Vagina (tissue), 2 donors: ENCODE measurements around the gene TMEM40. TPM values are rescaled to one million over a fixed set of nuclear protein-coding genes. Genes with fewer than 3 reads are reported as not detected.

Source experiments
- DNase-seq, 2 donors: peaks; one replicate each; pipeline ENCODE4 v3.0.0-alpha.2; 2017; ENCODE audit errors: extremely low spot score in 2 of 2
- H3K27ac ChIP-seq: fragments of 200-600 bp; sonication (generic); one replicate; pipeline ENCODE4 v1.5.1; 2019
- H3K27me3 ChIP-seq: fragments of 200-600 bp; sonication (generic); one replicate; pipeline ENCODE4 v1.5.1; 2019
- H3K36me3 ChIP-seq, 2 donors: fragments of 200-600 bp; sonication (generic); one replicate each; pipeline ENCODE4 v1.5.1; 2017 to 2019
- H3K4me1 ChIP-seq: fragments of 200-600 bp; sonication (generic); one replicate; pipeline ENCODE4 v1.5.1; 2019
- H3K4me3 ChIP-seq, 2 donors: fragments of 200-600 bp; sonication (generic); 1 replicate in 1 of 2; 2 replicates in 1 of 2; pipeline ENCODE4 v1.5.1; 2016 to 2019
- H3K9me3 ChIP-seq: fragments of 200-600 bp; sonication (generic); one replicate; pipeline ENCODE4 v1.5.1; 2019
- CTCF ChIP-seq, 3 experiments: fragments of 450-650 bp in 2 of 3; fragments of 200-600 bp in 1 of 3; sonication (generic) in 1 of 3; IDR thresholded peaks; one replicate each; pipeline ENCODE4 v1.5.1; 2017 to 2019; ENCODE audit warnings: antibody characterized with exemption in 3 of 3, mild to moderate bottlenecking in 2 of 3, moderate library complexity in 2 of 3
- POLR2A ChIP-seq, 2 donors: fragments of 450-650 bp; IDR thresholded peaks; one replicate each; pipeline ENCODE4 v1.6.1; 2017; ENCODE audit warnings: antibody characterized with exemption in 2 of 2, mild to moderate bottlenecking in 2 of 2, moderate library complexity in 2 of 2
- POLR2AphosphoS5 ChIP-seq, 2 donors: sonication (generic); formaldehyde crosslinking; IDR thresholded peaks; one replicate each; pipeline ENCODE4 v1.9.0; 2017; ENCODE audit warnings: antibody characterized with exemption in 2 of 2, mild to moderate bottlenecking in 2 of 2, low read depth in 1 of 2; ENCODE audit not compliant: insufficient read depth in 1 of 2
- intact Hi-C: fragments of 100-400 bp; cut with DNase I; formaldehyde crosslinking; loops from one replicate; pipeline ENCODE4 v1.15.1; 2023
- total RNA-seq: library from RNA; depleted of rRNA; stranded (reverse); fragments of >200 nt; gene quantifications from one replicate; pipeline ENCODE4 v1.2.3, GENCODE V29; 2016

Gene TMEM40
- total RNA-seq, 1 donor from 2014 or later, result 31.7 TPM

DNA sequence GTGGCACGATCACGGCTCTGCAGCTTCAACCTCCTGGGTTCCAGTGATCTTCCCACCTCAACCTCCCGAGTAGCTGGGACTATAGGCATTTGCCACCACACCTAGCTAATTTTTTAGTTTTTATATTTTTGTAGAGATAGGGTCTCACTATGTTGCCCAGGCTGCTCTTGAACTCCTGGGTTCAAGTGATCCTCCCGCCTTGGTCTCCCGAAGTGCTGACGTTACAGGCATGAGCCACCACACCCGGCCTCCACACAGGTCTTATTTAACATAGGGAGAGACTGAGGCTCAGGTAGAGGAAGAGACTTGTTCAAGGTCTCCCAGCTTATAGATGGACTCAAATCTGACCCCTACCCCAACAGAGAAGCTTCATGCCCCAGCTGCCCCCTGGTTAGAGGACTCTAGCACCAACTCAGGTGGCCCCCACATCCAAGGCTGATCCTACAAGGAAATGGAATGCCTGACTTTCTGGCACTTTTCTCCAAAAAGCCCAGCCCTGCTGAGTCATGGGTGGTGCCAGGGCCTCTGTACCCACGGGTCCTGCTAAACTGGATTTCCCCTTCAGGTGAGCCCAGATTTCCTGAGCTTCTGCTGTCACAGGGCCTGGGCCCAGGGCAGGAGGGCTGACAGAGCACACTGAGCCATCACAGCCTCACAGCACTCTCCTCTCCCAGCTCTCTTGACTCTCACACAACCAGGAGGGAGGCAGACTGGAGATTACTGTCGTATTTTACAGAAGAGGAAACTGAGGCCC lies 5.6 kb downstream of the TMEM40 start:
- DNase-seq, result no peak
- intact Hi-C loops, result no loop called here
- peaks cover 20% of the 10 kb centered on the region for H3K4me1 ChIP-seq
- H3K4me3 ChIP-seq, result no peak overlapping the region
- no peaks in the 10 kb centered on the region for H3K9me3 ChIP-seq
- H3K27ac ChIP-seq, result peak overlapping the region; percentile 40
- H3K36me3 ChIP-seq, result no peaks in the 10 kb centered on the region
- TF ChIP-seq CTCF (IDR thresholded peaks at IDR 0.05) (no peak), POLR2AphosphoS5 (IDR thresholded peaks at IDR 0.05; ENCODE audit: insufficient read depth in 1 of 2, low read depth in 1 of 2) (peak; percentile 46 to 49)
- no peaks in the 10 kb centered on the region for H3K27me3 ChIP-seq

DNA sequence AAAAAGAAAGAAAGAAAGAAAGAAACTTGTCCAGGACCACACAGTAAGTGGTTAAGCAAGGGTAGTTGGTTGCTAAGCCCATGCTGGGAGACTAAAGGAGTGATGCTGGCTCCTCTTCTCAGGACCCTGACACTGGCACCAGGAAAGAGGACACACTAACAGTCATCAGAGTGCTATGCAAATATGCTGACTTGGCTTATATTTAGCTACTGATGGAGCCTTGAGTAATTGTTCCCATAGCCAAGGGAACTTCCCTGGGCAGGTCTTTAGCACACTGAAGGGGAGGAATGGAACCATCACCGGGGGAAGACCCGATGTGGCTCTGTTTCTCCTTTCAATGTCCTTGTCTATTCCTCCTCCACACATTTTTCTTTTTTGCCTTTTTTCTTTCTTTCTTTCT lies 6.2 kb downstream of the TMEM40 start:
- no peak for DNase-seq
- Histone ChIP-seq H3K27ac (no peak overlapping the region), H3K9me3 (no peaks in the 10 kb centered on the region), H3K36me3 (no peaks in the 10 kb centered on the region), H3K4me1 (peaks cover 16% of the 10 kb centered on the region), H3K27me3 (no peaks in the 10 kb centered on the region), H3K4me3 (no peak overlapping the region)
- intact Hi-C loops, result no loop called here
- TF ChIP-seq POLR2AphosphoS5 (IDR thresholded peaks at IDR 0.05; ENCODE audit: insufficient read depth in 1 of 2, low read depth in 1 of 2), result no peak
- no peak for TF ChIP-seq POLR2A (IDR thresholded peaks at IDR 0.05)
- no peak for TF ChIP-seq CTCF (IDR thresholded peaks at IDR 0.05)

GRCh38 chr3:12752102-12752501 lies 7.0 kb downstream of the TMEM40 start:
- Histone ChIP-seq H3K4me3 (no peak overlapping the region), H3K9me3 (no peaks in the 10 kb centered on the region), H3K27me3 (no peaks in the 10 kb centered on the region), H3K4me1 (peaks cover 16% of the 10 kb centered on the region), H3K36me3 (no peaks in the 10 kb centered on the region), H3K27ac (no peak overlapping the region)
- DNase-seq, result no peak
- TF ChIP-seq CTCF (IDR thresholded peaks at IDR 0.05) (no peak), POLR2AphosphoS5 (IDR thresholded peaks at IDR 0.05; ENCODE audit: insufficient read depth in 1 of 2, low read depth in 1 of 2) (no peak), POLR2A (IDR thresholded peaks at IDR 0.05) (no peak)
- intact Hi-C loops, result no loop called here

- H3K4me3 ChIP-seq, result no peak overlapping the region
- peaks cover 16% of the 10 kb centered on the region for H3K4me1 ChIP-seq
- no peaks in the 10 kb centered on the region for H3K9me3 ChIP-seq
- H3K27me3 ChIP-seq, result no peaks in the 10 kb centered on the region
- no peak for TF ChIP-seq POLR2A (IDR thresholded peaks at IDR 0.05)
- TF ChIP-seq POLR2AphosphoS5 (IDR thresholded peaks at IDR 0.05; ENCODE audit: insufficient read depth in 1 of 2, low read depth in 1 of 2), result no peak
- no peak for TF ChIP-seq CTCF (IDR thresholded peaks at IDR 0.05)
- H3K27ac ChIP-seq, result no peak overlapping the region
- intact Hi-C loops, result no loop called here
- no peak for DNase-seq
- H3K36me3 ChIP-seq, result no peaks in the 10 kb centered on the region
Measured at GRCh38 chr3:12751571-12751970, 7.5 kb downstream of the TMEM40 start.

DNA sequence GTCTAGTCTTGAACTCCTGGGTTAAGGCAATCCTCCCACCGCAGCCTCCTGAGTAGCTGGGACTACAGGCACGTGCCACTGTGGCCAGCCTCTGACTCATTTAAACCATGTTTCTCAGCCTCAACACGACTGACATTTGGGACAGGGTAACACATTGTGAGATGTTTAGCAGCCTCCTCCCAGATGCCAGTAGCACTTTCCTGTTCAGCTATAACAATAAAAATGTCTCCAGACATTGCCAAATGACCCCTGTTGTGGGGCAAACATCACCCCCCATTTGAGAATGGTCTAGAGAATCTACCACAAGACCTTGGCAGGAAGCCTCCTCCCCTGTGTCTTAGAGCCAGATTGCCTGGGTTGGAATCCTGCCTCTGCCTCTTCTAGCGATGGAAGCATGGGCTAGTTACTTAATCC lies 8.4 kb downstream of the TMEM40 start:
- Histone ChIP-seq H3K4me1 (peaks cover 16% of the 10 kb centered on the region), H3K4me3 (no peak overlapping the region), H3K36me3 (no peaks in the 10 kb centered on the region), H3K27ac (no peak overlapping the region), H3K27me3 (no peaks in the 10 kb centered on the region), H3K9me3 (no peaks in the 10 kb centered on the region)
- DNase-seq, result no peak
- TF ChIP-seq POLR2AphosphoS5 (IDR thresholded peaks at IDR 0.05; ENCODE audit: insufficient read depth in 1 of 2, low read depth in 1 of 2) (peak in 1 of 2 donors; percentile 31), POLR2A (IDR thresholded peaks at IDR 0.05) (no peak)
- intact Hi-C loops, result no loop called here
